NCI-H1105 treated with DMSO at 0.1 percent for 48 hours (cell line): Measurements from ENCODE around the gene ZNRF1.

ENCODE experiments used
- DNase-seq: peaks from one replicate; lab custom pipeline; 2025; lab: John Stamatoyannopoulos, UW

The ZNRF1 gene

DNA sequence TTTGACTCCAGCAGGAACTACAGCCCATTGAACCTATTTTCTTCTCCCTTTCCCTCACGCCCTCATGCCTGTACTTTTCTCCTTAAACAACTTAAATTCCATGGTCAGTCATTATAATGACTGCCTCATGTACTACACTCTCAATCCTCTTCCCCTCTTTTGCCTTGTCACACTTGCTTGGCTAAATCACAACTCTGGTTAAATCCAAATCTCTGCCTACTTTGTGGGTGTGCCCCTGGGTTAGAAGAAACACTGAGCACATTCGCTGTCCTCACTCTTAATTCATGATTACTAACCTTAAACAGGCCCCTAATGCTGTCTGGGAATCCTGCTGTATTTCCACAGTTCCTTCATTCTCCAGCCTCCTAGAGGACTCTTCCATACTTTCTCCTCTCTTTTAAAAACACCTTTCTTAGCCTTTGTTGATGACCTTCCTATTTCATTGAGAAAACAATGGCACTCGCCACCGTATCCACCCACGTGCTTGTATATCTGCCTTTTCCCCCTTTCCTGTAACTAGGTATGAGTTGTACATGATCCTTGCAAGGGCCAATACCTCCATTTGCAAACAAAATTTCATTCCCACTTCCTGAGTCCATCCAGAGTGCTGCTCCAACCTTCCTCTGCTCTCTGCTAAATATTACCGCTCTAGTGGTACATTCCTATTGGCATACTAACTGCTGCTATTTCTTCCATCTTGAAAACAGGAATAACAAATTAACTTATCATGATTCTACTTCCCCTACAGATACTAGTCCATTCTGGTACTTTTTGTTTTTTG lies 28.9 kb downstream of the ZNRF1 start:
- DNase-seq, result no peak

DNA sequence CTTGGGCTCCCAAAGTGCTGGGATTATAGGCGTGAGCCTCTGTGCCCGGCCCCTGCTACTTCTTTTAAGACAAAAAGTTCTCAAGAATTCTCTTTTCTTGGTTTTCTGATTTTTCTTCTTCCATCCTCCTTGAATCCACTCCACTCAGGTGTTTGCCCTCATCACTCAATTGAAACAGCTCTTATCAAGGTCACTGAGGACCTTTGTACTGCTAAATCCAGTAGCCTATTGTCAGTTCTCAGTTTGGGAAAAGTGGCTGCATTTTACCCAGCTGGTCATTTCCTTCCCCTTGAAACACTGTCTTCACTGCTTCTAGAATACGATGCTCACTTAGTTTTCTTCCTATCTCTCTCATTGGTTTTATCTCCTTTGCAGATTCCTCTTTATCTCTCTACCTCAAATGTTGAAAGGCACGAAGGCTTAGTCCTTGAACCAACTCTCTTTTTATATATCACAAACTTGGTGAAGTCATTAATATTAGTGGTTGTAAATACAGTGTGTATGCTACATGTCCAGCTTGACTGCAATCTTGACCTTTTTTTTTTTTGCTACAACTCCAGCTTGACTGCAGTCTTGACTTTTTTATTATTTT lies 29.8 kb downstream of the ZNRF1 start:
- no peak for DNase-seq

- DNase-seq, result no peak
These were observed 31.0 kb downstream of the ZNRF1 start for GRCh38 chr16:75029854-75030253.

DNA sequence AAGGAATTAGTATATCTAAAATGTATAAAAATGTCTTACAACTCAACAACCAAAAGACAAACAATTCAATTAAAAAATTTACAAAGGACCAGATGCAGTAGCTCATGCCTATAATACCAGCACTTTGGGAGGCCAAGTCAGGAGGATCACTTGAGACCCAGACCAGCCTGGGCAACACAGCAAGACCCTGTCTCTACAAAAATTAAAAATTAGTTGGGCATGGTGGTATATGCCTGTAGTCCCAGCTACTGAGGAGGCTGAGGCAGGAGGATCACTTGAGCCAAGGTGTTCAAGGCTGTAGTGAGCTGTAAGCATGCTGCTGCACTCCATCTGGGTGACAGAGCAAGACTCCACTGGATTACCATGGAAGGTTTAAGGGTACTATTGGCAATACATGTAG lies 33.8 kb downstream of the ZNRF1 start:
- DNase-seq, result no peak

- no peak for DNase-seq
These were observed 36.7 kb downstream of the ZNRF1 start for GRCh38 chr16:75035410-75035968.

DNA sequence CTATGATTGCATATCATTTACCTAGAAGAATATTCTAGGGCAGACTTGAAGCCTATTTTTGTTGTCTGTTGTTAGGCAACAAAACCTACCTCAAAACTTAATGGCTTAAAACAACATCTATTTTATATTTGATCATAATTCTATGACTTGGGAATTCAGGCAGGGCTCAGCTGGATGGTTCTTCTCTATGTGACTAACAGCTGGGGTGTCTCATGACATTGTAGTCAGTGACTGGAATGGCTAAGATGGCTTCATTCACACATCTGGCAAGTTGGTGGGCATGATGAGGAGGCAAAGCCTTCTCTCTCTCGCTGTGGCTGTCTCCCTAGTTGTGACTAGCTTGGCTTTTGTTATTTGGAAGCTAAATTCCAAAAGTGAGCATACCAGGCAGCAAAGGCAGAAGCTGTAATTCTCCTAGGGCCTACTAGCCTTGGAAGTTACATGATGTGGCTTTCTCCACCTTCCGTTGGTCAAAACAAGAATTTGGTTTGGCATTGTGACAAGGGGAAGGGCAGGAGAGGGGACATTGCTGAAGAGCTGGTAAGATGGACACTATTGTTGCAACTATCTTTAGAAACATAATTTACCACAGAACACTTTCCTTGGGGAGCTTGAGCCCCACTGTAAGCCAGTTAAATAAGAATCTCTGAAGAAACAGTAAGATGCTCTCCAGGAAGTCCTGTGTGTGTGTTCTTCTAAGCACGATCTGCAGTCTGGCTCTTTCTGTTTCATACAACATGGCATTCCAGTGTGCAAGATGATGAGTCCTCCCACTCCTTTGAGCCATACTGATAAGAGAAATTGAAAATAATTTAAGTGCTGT lies 39.4 kb downstream of the ZNRF1 start:
- DNase-seq, result no peak

- DNase-seq, result no peak
These were observed 41.1 kb downstream of the ZNRF1 start for GRCh38 chr16:75039941-75040340.

DNA sequence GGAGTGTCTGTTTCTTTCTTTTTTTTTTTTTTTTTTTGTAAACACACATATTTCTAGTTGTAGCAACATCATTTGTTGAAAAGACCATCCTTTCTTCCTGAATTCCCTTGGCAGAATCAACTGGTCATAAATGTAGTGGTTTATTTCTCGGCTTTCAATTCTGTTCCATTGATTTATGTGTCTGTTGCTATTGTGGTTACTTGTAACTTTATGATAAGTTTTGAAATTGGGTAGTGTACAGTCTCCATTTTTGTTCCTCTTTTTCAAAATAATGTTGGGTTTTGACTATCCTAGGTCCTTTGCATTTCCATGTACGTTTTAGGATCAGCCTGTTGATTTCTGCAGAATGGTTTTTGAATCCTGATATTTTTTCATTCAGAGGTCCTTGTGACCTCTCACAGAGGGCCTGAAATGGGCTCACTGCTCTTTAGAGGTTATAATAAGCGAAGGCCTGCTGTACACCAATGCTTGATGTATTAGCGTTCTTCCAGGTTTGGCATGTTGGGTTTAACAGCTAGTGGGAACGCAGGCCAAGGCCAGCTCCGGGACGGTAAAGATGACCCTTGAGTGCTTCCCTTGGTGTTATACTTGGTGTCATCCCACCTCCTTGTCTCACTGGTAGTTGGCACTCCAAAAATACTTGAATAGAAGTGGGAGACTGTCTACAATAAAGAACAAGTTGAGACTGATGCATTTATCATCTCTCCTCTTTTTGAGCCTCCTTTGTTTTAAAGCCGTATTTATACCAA lies 43.8 kb downstream of the ZNRF1 start:
- DNase-seq, result no peak

DNA sequence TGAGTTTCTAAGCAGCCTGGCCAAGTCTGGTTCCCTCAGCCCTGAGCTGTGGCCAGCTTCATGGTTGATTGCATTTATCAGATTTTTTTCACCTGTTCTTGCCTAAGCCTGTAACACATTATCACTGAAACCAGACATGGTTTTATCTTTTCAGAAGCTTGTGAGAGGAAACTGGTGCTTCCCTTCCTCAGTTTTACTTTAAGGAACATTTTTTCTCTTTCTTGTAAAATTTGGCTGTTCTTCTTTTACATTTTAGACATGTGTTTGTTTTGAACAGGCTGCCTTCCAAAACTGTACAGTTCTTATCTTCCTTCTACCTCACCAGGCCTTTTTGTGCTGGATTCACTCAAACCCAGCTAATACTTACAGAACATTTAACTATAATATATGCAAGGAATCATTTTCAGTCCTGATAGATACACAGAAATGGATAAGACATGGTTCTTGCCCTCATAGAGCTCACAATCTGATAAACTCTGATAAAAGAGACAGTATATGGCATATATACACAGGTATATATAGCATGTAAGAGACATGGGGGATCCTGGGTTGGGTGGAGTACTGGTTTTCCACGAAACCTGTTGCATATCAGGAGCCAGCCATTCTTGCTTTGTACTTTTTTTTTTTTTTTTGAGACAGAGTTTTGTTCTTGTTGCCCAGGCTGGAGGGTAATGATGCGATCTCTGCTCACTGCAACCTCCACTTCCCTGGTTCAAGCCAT lies 44.5 kb downstream of the ZNRF1 start:
- DNase-seq, result no peak

DNA sequence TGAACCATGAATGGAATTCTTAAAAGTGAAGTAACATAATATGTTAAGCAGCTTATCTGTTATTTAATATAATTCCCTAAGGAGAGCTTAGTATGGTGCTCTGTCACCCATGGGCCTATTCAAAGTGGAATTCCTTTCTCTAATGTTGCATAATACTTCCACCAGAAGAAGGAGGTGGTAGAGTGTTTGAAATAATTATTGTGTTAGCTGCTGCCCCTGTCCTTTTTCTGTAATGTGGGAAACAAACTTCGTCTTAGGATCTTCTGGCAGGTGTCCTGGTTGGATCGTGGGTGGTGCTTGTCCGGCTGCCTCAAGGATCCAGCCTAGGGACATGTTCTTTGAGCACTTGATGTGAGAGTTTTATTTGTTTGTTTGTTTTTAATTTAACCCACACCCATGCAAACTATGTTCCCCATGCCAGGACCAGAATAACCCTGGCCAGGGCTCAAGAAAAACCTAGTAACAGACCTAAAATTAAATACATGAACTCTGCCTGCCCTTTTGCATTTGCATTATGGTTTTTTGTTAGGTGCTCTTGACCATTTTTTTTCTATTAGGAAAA lies 46.1 kb downstream of the ZNRF1 start:
- no peak for DNase-seq

DNA sequence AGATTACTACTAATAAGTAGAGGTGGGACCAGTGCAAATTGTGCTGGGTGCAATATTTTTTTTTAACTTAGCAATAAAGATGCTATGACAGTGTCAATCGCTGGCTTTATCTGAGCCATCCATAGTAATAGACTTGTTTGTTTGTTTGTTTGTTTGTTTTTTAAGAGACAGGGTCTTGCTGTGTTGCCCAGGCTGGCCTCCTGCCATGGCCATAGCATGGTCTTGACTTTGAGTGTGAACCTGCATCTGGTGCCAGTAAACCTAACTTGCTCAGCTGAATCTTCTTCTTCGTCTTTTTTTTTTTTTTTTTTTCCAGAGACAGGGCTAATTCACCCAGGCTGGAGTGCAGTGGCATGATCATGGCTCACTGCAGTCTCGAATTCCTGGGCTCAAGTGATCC lies 46.6 kb downstream of the ZNRF1 start:
- DNase-seq, result no peak

GRCh38 chr16:75048054-75048453 lies 49.2 kb downstream of the ZNRF1 start:
- DNase-seq, result no peak

GRCh38 chr16:75048530-75048929 lies 49.7 kb downstream of the ZNRF1 start:
- DNase-seq, result no peak

DNA sequence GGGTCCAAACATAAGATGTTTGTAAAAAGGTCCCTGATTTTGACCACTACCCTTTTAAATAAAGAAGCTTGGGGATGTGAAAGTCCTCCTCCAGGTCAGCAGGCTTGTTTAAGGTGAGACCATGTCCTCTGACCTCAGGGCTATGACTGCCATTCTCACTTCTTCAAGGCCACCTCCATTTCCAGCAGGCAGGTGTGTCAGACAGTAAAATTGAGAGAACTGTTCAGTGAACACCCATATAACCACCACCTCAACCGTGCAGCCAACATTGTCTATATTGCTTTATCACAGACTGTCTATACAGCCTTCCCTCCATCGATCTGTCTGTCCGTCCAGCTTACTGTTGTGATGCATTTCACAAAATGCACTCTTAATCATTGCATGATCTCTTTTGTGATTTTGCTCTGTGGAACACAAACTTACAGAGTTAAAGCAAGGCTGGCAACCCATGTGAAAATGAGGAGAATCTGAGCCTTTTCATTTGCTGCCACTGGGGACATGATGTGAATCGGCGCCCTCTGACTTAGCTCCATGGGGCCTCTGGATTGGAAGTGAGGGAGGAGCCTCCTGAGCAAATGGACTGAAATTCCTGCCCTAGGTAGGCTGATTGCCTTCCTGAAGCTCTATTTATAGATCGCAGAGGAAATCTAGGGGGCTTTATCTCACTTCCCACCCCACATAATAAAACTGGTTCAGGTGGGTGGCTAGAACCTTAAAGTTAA lies 53.8 kb downstream of the ZNRF1 start:
- no peak for DNase-seq

DNA sequence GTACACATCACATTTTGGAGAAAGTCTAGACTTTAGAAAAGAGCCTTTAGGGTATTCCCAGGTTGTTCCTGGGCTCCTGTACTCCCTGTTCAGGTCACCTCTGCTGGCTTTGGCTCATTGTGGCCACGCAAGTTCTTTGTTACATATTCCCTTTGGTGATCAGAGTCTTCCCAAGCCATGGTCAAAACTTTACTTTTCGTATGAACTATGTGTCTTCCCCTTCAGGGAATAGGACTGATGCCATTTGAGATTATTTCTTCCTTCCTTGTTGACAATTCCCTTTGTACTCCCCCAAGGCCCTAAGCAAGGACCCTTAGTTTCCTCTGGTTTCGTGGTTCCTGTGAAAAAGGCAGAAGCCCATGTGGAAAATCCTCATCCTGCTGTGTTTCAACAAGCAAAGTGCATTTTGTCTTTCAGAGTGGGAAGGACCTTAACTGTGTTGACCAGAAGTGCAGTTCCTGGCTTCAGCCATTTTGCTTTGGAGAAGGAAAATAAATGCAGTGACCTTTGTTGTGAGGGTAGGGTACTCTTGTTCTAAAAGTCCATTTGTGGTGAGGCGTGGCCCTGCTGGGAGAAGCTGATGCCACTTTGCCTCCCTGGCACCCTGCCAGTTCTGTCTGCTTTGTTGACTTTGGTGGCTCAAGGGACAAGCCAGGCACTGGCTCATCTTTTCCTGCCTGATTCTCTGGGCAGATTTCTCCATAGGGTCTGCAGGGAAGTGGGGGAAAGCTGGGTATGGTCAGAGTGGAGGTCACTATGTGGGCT lies 55.1 kb downstream of the ZNRF1 start:
- peak; percentile 48 for DNase-seq

DNA sequence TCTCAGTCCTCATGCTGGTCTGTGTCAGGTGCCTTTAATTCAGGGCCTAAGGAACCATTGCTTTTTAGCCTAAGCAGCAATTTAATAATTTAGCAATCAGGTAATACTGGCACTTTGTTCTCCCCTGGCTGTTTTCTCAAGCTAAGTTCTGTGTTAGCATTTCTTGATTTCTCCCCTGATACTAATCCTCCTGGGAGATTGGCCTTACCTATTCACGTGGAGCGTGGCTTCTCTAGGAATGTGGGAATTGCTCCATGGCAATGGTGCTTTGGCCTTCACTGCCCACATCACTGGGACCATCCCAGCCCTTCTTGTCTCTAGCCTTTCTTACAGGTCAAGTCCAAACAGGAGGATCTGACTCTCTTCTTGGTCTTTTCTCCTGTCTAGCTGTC lies 55.7 kb downstream of the ZNRF1 start:
- no peak for DNase-seq

- no peak for DNase-seq
These were observed 60.0 kb downstream of the ZNRF1 start for GRCh38 chr16:75058806-75059205.

- DNase-seq, result no peak
These were observed 60.6 kb downstream of the ZNRF1 start for GRCh38 chr16:75059411-75059810.

DNA sequence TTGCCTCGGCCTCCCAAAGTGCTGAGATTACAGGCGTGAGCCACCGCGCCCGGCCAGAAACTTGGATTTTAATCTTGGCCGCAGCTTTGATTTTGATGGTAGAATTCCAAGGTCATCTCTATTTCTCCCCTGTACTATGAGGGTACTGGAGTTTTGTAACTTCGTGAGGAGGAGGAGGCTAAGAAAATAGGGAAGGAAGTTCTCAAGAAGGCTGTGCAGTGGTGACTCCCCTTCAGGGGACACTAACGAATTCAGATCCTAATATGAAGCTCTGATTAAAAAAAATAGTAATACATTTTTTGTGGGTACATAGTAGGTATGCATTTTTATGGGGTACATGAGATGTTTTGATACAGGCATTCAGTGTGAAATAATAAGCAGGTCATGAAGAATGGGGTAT lies 61.9 kb downstream of the ZNRF1 start:
- DNase-seq, result no peak

GRCh38 chr16:75061669-75062068 lies 62.8 kb downstream of the ZNRF1 start:
- no peak for DNase-seq
